Retinal pigment epithelial cell (primary cell): ENCODE results near the gene KIFC3.

Experiments used
- DNase-seq: peaks from one replicate; pipeline ENCODE4 v3.0.0-alpha.2; 2010; ENCODE audit warnings: low read depth
- H3K4me3 ChIP-seq: 2 replicates; pipeline ENCODE4 v1.5.1; 2011; ENCODE audit warnings: mild to moderate bottlenecking, low read length, control low read depth, moderate library complexity
- TF ChIP-seq, protein P1 (sequence below): conservative IDR thresholded peaks from 2 replicates; pipeline ENCODE4 v1.5.1; 2011; ENCODE audit warnings: low read depth, low read length, control low read depth, inconsistent platforms

KIFC3 gene

DNA sequence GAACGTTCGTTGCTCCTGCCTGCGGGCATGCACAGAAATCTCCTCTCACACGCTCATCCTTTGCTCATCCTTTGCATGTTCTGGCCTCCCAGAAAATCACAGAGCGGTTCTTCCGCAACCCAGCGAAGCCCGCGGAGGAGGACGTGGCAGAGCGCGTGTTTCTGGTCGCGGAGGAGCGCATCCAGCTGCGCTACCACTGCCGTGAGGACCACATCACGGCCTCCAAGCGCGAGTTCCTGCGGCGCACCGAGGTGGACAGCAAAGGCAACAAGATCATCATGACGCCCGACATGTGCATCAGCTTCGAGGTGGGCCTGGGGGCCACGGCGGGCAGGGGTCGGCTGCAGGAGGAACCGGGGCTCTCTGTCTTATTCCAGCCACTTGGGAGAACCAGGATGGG, 76.3 kb downstream of the KIFC3 start:
- no peak for DNase-seq
- TF ChIP-seq, protein P1, sequence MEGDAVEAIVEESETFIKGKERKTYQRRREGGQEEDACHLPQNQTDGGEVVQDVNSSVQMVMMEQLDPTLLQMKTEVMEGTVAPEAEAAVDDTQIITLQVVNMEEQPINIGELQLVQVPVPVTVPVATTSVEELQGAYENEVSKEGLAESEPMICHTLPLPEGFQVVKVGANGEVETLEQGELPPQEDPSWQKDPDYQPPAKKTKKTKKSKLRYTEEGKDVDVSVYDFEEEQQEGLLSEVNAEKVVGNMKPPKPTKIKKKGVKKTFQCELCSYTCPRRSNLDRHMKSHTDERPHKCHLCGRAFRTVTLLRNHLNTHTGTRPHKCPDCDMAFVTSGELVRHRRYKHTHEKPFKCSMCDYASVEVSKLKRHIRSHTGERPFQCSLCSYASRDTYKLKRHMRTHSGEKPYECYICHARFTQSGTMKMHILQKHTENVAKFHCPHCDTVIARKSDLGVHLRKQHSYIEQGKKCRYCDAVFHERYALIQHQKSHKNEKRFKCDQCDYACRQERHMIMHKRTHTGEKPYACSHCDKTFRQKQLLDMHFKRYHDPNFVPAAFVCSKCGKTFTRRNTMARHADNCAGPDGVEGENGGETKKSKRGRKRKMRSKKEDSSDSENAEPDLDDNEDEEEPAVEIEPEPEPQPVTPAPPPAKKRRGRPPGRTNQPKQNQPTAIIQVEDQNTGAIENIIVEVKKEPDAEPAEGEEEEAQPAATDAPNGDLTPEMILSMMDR: no peak
- no peak overlapping the region for H3K4me3 ChIP-seq

DNA sequence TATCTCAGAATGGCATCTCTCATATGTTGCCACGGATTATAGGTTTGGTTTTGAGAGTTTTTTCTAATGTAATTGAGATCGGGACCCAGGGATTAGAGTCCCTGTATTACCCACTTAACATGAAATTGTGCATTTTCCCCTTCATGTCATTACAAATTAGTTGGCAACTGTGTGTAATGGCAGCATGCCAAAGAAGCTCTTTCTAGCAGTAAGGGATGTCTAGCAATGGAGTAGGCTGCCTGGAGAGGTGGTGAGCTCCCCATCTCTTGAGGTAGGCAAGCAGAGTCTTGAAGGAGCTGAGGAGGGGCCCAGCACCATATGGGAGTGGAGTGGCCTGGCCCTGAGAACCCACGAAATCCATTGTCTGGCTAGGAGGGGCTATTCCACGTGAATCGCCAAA, 76.7 kb downstream of the KIFC3 start:
- no peak for DNase-seq
- H3K4me3 ChIP-seq: no peak overlapping the region
- TF ChIP-seq, protein P1: no peak

DNA sequence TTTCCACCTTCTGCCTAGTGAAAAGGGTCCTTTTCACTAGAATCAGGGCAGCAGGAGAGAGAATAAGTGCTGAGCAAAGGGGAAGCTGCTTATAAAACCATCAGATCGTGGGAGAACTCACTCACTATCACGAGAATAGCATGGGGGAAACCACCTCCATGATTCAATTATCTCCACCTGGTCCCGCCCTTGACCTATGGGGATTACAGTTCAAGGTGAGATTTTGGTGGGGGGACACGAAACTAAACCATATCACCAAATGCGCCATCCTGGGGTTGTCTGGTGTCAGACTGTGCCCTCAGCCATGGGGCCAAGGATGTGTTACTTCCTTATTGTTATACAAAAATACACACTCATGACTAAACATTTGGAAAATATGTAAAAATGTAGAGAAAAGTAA, 77.1 kb downstream of the KIFC3 start:
- TF ChIP-seq, protein P1: no peak
- no peak overlapping the region for H3K4me3 ChIP-seq
- DNase-seq: no peak

DNA sequence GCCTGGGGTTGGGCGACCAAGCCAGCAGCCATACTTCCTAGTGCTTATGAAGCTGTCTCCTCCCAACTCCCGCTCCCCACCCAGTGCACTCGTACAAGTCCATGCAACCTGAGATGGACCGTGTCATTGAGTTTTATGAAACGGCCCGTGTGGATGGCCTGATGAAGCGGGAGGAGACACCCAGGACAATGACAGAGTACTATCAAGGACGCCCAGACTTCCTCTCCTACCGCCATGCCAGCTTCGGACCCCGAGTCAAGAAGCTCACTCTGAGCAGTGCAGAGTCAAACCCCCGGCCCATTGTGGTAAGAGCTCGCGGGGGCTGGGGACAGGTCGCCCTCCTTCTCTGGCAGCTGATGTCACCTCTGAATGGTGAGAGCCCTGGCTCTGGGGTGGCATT, 77.8 kb downstream of the KIFC3 start:
- no peak overlapping the region for H3K4me3 ChIP-seq
- TF ChIP-seq, protein P1: no peak

DNA sequence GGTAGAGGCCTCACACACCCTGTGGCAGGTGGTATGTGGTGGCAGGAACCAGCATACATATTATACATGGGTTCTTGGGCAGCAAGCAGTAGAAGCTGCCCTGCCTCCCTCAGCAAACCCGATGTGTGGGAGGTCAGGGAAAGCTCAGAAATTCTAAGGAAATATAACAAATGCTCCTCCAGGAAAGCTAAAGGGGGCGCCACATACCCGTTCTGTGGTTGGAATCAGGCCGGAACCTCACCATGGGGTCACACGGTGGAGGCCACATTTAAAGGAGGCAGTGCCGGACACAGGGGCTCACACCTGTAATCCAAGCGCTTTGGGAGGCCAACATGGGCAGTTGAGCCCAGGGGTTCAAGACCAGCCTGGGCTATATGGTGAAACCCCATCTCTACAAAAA, 79.1 kb downstream of the KIFC3 start:
- TF ChIP-seq, protein P1: peak; percentile 35
- H3K4me3 ChIP-seq: no peak overlapping the region
- DNase-seq: no peak

More for the DNA sequence above, 77.8 kb downstream of the KIFC3 start:
- DNase-seq: no peak

DNA sequence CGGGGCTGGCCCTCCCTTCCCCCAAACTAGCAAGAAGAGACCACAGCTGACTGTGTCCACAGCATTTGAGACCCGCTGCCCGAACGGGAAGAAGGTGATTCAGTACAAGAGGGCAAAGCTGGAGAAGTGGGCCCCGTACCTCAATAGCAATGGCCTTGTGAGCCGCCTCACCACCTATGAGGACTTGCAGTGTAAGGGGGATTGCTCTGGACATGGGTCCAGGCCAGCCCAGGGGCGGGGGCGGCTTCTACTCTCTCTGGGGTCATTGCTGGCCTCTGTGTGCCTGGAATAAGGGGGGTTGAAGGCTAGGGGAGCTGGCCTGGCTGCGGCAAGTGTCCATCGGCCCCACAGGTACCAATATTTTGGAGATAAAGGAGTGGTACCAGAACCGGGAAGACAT, 79.6 kb downstream of the KIFC3 start:
- TF ChIP-seq, protein P1: no peak
- no peak overlapping the region for H3K4me3 ChIP-seq
- DNase-seq: no peak

DNA sequence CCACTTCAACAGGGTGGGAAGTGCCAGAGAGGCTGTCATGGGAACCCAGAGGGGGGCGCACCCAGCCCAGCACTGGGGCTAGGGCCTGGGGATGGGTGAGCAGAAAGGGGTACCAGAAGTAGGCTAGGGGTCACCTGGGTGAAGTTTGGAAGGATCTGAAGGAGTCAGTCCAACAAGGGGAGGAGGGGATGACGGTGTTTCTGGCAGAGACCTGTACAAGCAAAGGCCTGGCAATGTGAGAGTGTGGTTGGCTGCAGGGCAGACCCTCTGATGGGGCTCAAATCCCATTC, 80.1 kb downstream of the KIFC3 start:
- DNase-seq: no peak
- H3K4me3 ChIP-seq: no peak overlapping the region
- TF ChIP-seq, protein P1: no peak
